22Rv1 (cell line): ENCODE data around the gene EXOG.

Source experiments
- CTCF ChIP-seq: fragments of 450-650 bp; IDR thresholded peaks from 2 replicates; pipeline ENCODE4 v1.5.1; 2017; ENCODE audit warnings: mild to moderate bottlenecking
- ZFX ChIP-seq: fragments of 450-650 bp; IDR thresholded peaks from 2 replicates; pipeline ENCODE4 v1.6.1; 2017; ENCODE audit warnings: antibody characterized with exemption, borderline replicate concordance

- TF ChIP-seq CTCF (peak; percentile 20; the same call in 1 of the 2 replicates), ZFX (no peak)
These were observed 41.8 kb upstream of the EXOG start for GRCh38 chr3:38454178-38454883.
